Brain pericyte (primary cell): ENCODE data around the gene EFNA1.
A peak's percentile ranks its signal among the peaks of the same experiment; 100 is the strongest.

Source experiments
- DNase-seq: peaks from one replicate; pipeline ENCODE4 v3.0.0-alpha.2; 2012; ENCODE audit warnings: low read depth, low spot score

EFNA1 gene

GRCh38 chr1:155124503-155125463 is 2.9 kb upstream of the EFNA1 start:
- DNase-seq, result no peak

DNA sequence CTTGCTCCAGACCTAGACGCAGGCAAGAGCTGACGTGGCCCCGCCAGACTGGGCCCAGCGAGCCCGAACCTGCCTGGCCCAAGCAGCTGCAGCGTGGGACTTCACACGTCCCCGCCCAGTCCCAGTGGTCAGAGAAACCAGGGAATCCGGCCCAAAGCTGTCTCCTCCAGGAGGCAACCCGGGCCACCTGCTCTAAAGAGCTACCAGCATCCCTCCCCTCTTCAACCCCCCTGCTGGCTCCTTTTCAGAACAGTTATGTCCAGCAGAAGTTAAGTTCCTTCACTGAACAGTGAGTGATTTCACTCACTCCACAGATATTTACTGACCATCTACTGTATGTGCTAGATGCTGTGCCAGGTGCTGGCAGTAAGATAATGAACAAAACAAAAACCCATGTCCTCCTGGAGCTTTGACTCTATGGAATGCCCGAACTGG is 2.1 kb upstream of the EFNA1 start:
- no peak for DNase-seq

GRCh38 chr1:155125946-155126555 is 1.6 kb upstream of the EFNA1 start:
- DNase-seq, result peak; percentile 15

- DNase-seq, result peak; percentile 53
Observed at GRCh38 chr1:155126556-155127104, 1.0 kb upstream of the EFNA1 start.

DNA sequence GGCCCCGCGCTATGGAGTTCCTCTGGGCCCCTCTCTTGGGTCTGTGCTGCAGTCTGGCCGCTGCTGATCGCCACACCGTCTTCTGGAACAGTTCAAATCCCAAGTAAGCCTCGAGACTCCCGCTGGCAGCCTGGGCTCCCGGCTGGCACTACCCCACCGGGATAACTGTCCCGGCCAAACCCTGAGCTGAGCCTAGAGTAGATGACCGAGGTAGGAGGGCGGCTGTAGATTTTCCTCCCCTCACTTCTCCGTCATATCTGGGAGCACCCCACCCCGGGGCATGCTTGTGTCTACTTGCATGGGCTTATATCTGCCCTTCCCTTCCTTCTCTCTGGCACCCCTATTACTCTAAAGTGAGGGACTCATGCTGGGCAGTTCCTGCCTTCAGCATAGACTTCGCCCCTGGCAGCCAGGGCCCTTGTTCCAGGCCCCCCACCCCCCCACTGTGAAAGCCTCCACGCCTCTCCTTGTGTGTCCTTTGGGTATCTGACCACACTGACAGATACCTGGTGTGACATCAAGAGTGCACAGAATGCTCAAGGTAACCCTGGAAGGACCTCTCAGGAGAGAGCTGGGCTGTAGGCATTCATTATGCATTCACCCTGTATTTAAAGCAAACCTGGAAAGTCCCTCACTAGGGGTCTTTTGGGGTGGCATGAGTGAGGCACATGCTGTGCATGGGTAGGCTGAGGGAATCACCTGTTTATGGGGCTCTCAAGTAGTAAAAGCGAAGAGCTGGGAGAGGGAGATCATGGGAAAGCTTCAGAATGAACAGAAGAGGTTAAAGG is 485 bp downstream of the EFNA1 start:
- no peak for DNase-seq

GRCh38 chr1:155128755-155129473 is 1.2 kb downstream of the EFNA1 start:
- DNase-seq, result no peak

GRCh38 chr1:155130272-155131006 is 2.8 kb downstream of the EFNA1 start:
- DNase-seq, result no peak

GRCh38 chr1:155131285-155131684 is 3.6 kb downstream of the EFNA1 start:
- no peak for DNase-seq

DNA sequence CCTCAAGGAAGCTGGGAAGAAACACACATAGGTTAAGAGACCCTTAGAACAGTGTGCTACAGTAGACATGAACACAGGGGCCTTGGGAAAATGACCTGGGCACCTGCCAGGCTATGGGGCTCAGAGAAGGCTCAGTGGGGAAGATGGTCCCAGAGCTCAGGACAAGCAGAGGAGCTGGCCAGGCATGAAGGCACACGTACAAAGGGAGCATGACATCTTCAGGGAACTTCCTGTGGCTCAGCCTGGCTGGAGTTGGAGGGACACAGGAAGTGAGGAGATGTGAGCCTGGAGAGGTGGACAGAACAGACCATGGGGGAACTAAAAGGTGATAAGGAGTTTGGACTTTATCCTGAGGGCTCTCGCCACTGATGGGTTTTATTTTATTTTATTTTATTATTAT is 4.2 kb downstream of the EFNA1 start:
- DNase-seq, result no peak

DNA sequence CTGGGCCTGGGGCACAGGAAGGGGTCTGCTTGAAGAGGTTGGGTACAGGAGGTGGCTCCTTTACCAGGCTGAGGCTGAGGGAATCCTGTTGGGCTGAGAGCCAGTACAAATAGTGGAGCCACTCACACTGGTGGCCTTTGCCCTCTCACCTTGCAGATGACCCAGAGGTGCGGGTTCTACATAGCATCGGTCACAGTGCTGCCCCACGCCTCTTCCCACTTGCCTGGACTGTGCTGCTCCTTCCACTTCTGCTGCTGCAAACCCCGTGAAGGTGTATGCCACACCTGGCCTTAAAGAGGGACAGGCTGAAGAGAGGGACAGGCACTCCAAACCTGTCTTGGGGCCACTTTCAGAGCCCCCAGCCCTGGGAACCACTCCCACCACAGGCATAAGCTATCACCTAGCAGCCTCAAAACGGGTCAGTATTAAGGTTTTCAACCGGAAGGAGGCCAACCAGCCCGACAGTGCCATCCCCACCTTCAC is 6.2 kb downstream of the EFNA1 start:
- no peak for DNase-seq

GRCh38 chr1:155134322-155134721 is 6.6 kb downstream of the EFNA1 start:
- no peak for DNase-seq

GRCh38 chr1:155134880-155135414 is 7.3 kb downstream of the EFNA1 start:
- DNase-seq, result peak; percentile 57

DNA sequence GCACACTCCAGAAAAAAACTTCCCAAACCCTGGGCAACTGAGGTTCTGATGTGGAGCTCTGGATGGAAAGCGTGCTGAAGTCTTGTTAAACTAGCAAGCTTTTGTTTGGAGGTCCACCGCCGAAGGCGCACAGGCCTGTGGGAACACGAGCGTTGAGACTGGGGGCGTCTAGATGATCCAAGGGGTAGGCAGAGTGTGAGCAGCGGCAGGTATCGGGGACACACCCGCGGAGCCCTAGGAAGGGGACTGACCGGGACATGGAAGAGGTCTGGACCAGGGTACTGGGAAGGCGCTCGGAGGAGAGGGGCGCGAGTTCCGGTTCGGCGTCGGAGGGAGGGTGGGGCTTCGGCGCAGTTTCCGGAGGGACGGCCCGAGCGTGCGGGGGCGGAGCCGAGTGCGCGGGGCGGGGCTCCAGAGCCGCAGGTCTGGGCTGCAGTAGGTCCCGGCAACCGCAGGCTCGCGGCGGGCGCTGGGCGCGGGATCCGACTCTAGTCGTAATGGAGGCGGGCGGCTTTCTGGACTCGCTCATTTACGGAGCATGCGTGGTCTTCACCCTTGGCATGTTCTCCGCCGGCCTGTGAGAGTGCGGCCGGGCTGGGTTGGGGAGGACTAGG is 7.8 kb downstream of the EFNA1 start, which contains the start of gene SLC50A1:
Gene SLC50A1, plus strand, starts transcription at position 438 of the 614 bp plus-strand sequence. Its CDS starts 60 bp downstream, at position 498.
- DNase-seq, result peak; percentile 77

GRCh38 chr1:155136748-155137147 is 9.1 kb downstream of the EFNA1 start:
- DNase-seq, result no peak

GRCh38 chr1:155137154-155137949 is 9.7 kb downstream of the EFNA1 start:
- no peak for DNase-seq

- DNase-seq, result no peak
Observed at GRCh38 chr1:155139895-155140629, 12.4 kb downstream of the EFNA1 start, which contains the start of gene DPM3. Gene DPM3 (minus strand): TSS chr1:155140531. CDS start chr1:155140240, 291 bp downstream.

- DNase-seq, result no peak
Observed at GRCh38 chr1:155140630-155140953, 12.9 kb downstream of the EFNA1 start.

DNA sequence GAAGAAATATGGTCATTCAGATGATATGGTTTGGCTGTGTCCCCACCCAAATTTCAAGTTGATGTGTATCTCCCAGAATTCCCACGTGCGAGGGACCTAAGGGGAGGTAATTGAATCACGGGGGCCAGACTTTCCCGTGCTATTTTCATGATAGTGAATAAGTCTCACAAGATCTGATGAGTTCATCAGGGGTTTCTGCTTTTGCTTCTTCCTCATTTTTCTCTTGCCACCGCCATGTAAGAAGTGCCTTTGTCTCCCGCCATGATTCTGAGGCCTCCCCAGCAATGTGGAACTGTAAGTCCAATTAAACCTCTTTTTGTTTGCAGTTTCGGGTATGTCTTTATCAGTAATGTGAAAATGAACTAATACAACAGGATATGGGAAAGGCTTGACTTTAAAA is 14.1 kb downstream of the EFNA1 start:
- DNase-seq, result no peak
